MCF 10A (cell line): Measurements from ENCODE around the gene ADAMTS6. TPM values are rescaled to one million over a fixed set of nuclear protein-coding genes. Genes with fewer than 3 reads are reported as not detected.

Experiments
- BruUV-seq: library from RNA; stranded (reverse); fragments of 400-500 nt; replicated peaks from 2 replicates; lab custom pipeline; 2021; lab: Mats Ljungman, UMichigan
- CTCF ChIA-PET: fragments of 300-600 bp; sonication (Branson Sonifier 250); formaldehyde crosslinking; extraction: SDS; loops from one replicate; lab custom pipeline; 2021; ENCODE audit warnings: antibody characterized with exemption, inconsistent platforms; lab: Yijun Ruan, JAX
- POLR2A ChIA-PET: fragments of 300-600, 350-650 bp; sonication (Branson Sonifier 250); formaldehyde crosslinking; extraction: SDS; loops from one replicate; lab custom pipeline; 2020; ENCODE audit warnings: antibody characterized with exemption, inconsistent platforms; lab: Yijun Ruan, JAX
- DNase-seq: peaks from one replicate; pipeline ENCODE4 v3.0.0-alpha.2; 2018; ENCODE audit not compliant: unreplicated experiment
- H3K27ac Mint-ChIP-seq: one replicate; pipeline ENCODE4 v1.8.0; 2022; ENCODE audit warnings: mild to moderate bottlenecking, low read depth, mixed read lengths; ENCODE audit not compliant: unreplicated experiment
- H3K27me3 Mint-ChIP-seq: one replicate; pipeline ENCODE4 v1.8.0; 2022; ENCODE audit warnings: mixed read lengths; ENCODE audit not compliant: insufficient read depth, unreplicated experiment
- H3K36me3 Mint-ChIP-seq: one replicate; pipeline ENCODE4 v1.8.0; 2022; ENCODE audit warnings: mild to moderate bottlenecking, moderate library complexity, mixed read lengths; ENCODE audit not compliant: insufficient read depth, unreplicated experiment
- H3K4me1 Mint-ChIP-seq: one replicate; pipeline ENCODE4 v1.8.0; 2022; ENCODE audit warnings: mixed read lengths; ENCODE audit not compliant: insufficient read depth, unreplicated experiment
- H3K4me3 Mint-ChIP-seq: one replicate; pipeline ENCODE4 v1.8.0; 2022; ENCODE audit warnings: mild to moderate bottlenecking, moderate library complexity, mixed read lengths; ENCODE audit not compliant: unreplicated experiment
- H3K9me3 Mint-ChIP-seq: one replicate; pipeline ENCODE4 v1.8.0; 2022; ENCODE audit warnings: mixed read lengths; ENCODE audit not compliant: unreplicated experiment
- CTCF ChIP-seq: fragments of 200-600 bp; IDR thresholded peaks from one replicate; pipeline ENCODE4 v1.8.0; 2022; ENCODE audit warnings: antibody characterized with exemption, mild to moderate bottlenecking; ENCODE audit not compliant: unreplicated experiment
- intact Hi-C: fragments of 100-400 bp; cut with micrococcal nuclease; formaldehyde crosslinking; loops from 2 replicates; pipeline ENCODE4 v1.14.1; 2022
- total RNA-seq: library from RNA; stranded (reverse); gene quantifications from 2 replicates; pipeline ENCODE4 v1.2.3, GENCODE V29; 2022

ADAMTS6 gene
- total RNA-seq, 1 experiment from 2014 or later: 17.8 TPM

GRCh38 chr5:65102371-65102975, 379.2 kb downstream of the ADAMTS6 start:
- Mint-ChIP-seq H3K4me1 (peaks cover 12% of the 10 kb centered on the region), H3K36me3 (no peaks in the 10 kb centered on the region), H3K27ac (no peak overlapping the region), H3K27me3 (no peaks in the 10 kb centered on the region), H3K9me3 (no peaks in the 10 kb centered on the region), H3K4me3 (peak overlapping the region; percentile 48)
- no peak for DNase-seq
- CTCF ChIA-PET: interaction anchor here (0.6 kb wide), 1 partner anchor 9 kb away, joined by 3 read pairs; no protein-coding TSS in a partner anchor
- POLR2A ChIA-PET: no interaction called here
- intact Hi-C loops: loop anchor here (5.0 to 10.0 kb wide), 2 partner anchors 148 to 290 kb away; no protein-coding TSS in a partner anchor
- no TSS peak for BruUV-seq
- no peak for TF ChIP-seq CTCF

GRCh38 chr5:65101632-65102100, 380.1 kb downstream of the ADAMTS6 start:
- Mint-ChIP-seq H3K4me3 (no peak overlapping the region), H3K36me3 (no peaks in the 10 kb centered on the region), H3K4me1 (peaks cover 12% of the 10 kb centered on the region), H3K9me3 (no peaks in the 10 kb centered on the region), H3K27ac (no peak overlapping the region), H3K27me3 (no peaks in the 10 kb centered on the region)
- BruUV-seq: no TSS peak
- intact Hi-C loops: loop anchor here (1.0 to 10.0 kb wide), 3 partner anchors 147 to 382 kb away; no protein-coding TSS in a partner anchor
- POLR2A ChIA-PET: no interaction called here
- TF ChIP-seq CTCF: no peak
- CTCF ChIA-PET: interaction anchor here (0.5 to 2.3 kb wide), 4 partner anchors 11 to 381 kb away, joined by 3 to 15 read pairs (median 6); no protein-coding TSS in a partner anchor
- no peak for DNase-seq

GRCh38 chr5:65100911-65101631, 380.6 kb downstream of the ADAMTS6 start:
- no peak overlapping the region for H3K4me3 Mint-ChIP-seq
- peak; percentile 72 for DNase-seq
- H3K36me3 Mint-ChIP-seq: no peaks in the 10 kb centered on the region
- no peaks in the 10 kb centered on the region for H3K27me3 Mint-ChIP-seq
- peaks cover 12% of the 10 kb centered on the region for H3K4me1 Mint-ChIP-seq
- intact Hi-C loops: loop anchor here (1.0 to 10.0 kb wide), 3 partner anchors 146 to 382 kb away; no protein-coding TSS in a partner anchor
- no peaks in the 10 kb centered on the region for H3K9me3 Mint-ChIP-seq
- CTCF ChIA-PET: interaction anchor here (0.7 to 2.3 kb wide), 6 partner anchors 11 to 382 kb away, joined by 3 to 15 read pairs (median 3); no protein-coding TSS in a partner anchor
- BruUV-seq: no TSS peak
- H3K27ac Mint-ChIP-seq: no peak overlapping the region
- peak; percentile 55 for TF ChIP-seq CTCF
- POLR2A ChIA-PET: interaction anchor here (0.7 kb wide), 1 partner anchor 373 kb away, joined by 6 read pairs; no protein-coding TSS in a partner anchor

Other genes starting within 250 kb of the ADAMTS6 start
- 11.2 and 15.3 TPM in 2 replicates for gene CENPK, start 81.2 kb upstream of the ADAMTS6 start, total RNA-seq
- gene PPWD1, start 81.4 kb upstream of the ADAMTS6 start, total RNA-seq: 32.7 and 43.3 TPM in 2 replicates
- gene TRIM23, start 142.4 kb upstream of the ADAMTS6 start, total RNA-seq: 14.1 and 16.0 TPM in 2 replicates
- 3.0 and 3.7 TPM in 2 replicates for gene SHLD3, start 143.1 kb upstream of the ADAMTS6 start, total RNA-seq
- gene TRAPPC13, start 143.1 kb upstream of the ADAMTS6 start, total RNA-seq: 28.4 and 39.9 TPM in 2 replicates
- 15.8 and 27.6 TPM in 2 replicates for gene SGTB, start 240.2 kb upstream of the ADAMTS6 start, total RNA-seq
- gene NLN, start 240.3 kb upstream of the ADAMTS6 start, total RNA-seq: 24.6 and 42.1 TPM in 2 replicates